IMR-90 (cell line): ENCODE data around the gene GLIS1. TPM values are rescaled to one million over a fixed set of nuclear protein-coding genes. Genes with fewer than 3 reads are reported as not detected.
A peak's percentile ranks its signal among the peaks of the same experiment; 100 is the strongest.

ENCODE experiments used
- ATAC-seq: fragments of 200-7000 bp; cut with Tn5 transposase; 2 replicates; pipeline ENCODE4 v1.9.1; 2020; ENCODE audit warnings: low read depth, mild to moderate bottlenecking, moderate library complexity
- BruUV-seq: library from RNA; stranded (reverse); fragments of 400-500 nt; replicated peaks from 2 replicates; lab custom pipeline; 2021; lab: Mats Ljungman, UMichigan
- CTCF ChIA-PET: fragments of 300-600 bp; formaldehyde crosslinking; extraction: SDS; loops from one replicate; lab custom pipeline; 2021; ENCODE audit warnings: antibody characterized with exemption; lab: Yijun Ruan, JAX
- POLR2A ChIA-PET: fragments of 300-600 bp; sonication (Branson Sonifier 250); formaldehyde crosslinking; loops from one replicate; lab custom pipeline; 2022; ENCODE audit warnings: antibody characterized with exemption; ENCODE audit not compliant: unreplicated experiment; lab: Charles Lee
- DNase-seq: peaks from one replicate; pipeline ENCODE4 v3.0.0; 2013
- H2AFZ ChIP-seq: replicated peaks from 2 replicates; pipeline ENCODE3; 2013; ENCODE audit warnings: low read length, mild to moderate bottlenecking; ENCODE audit not compliant: poor library complexity
- H2AK5ac ChIP-seq: 2 replicates; pipeline ENCODE4 v1.6.1; 2013; ENCODE audit warnings: low read depth, low read length, inconsistent platforms
- H2AK9ac ChIP-seq: replicated peaks from 2 replicates; pipeline ENCODE3; 2013; ENCODE audit warnings: mild to moderate bottlenecking, low read depth, low read length, moderate library complexity; ENCODE audit not compliant: poor library complexity
- H2BK120ac ChIP-seq: 2 replicates; pipeline ENCODE4 v1.6.1; 2013; ENCODE audit warnings: low read depth, low read length, inconsistent platforms
- H2BK15ac ChIP-seq: 3 replicates; pipeline ENCODE4 v1.6.1; 2013; ENCODE audit warnings: low read depth, low read length, inconsistent platforms
- H2BK20ac ChIP-seq: 2 replicates; pipeline ENCODE4 v1.6.1; 2013; ENCODE audit warnings: low read depth, mild to moderate bottlenecking, inconsistent platforms, low read length, moderate library complexity
- H2BK5ac ChIP-seq: 2 replicates; pipeline ENCODE4 v1.6.1; 2013; ENCODE audit warnings: mild to moderate bottlenecking, low read depth, low read length, inconsistent platforms; ENCODE audit not compliant: poor library complexity, severe bottlenecking
- H3K14ac ChIP-seq: replicated peaks from 2 replicates; pipeline ENCODE4 v1.6.1; 2013; ENCODE audit warnings: low read depth, low read length, inconsistent platforms
- H3K18ac ChIP-seq: 2 replicates; pipeline ENCODE4 v1.6.1; 2013; ENCODE audit warnings: low read depth, low read length, control low read depth
- H3K23ac ChIP-seq: 2 replicates; pipeline ENCODE4 v1.6.1; 2013; ENCODE audit warnings: low read depth, low read length, inconsistent platforms
- H3K27ac ChIP-seq: 2 replicates; pipeline ENCODE4 v1.5.1; 2013; ENCODE audit warnings: mild to moderate bottlenecking, control low read depth, low read length; ENCODE audit not compliant: insufficient read depth
- H3K27me3 ChIP-seq: 2 replicates; pipeline ENCODE4 v1.6.1; 2013; ENCODE audit warnings: low read length; ENCODE audit not compliant: control insufficient read depth, insufficient read depth
- H3K36me3 ChIP-seq: 2 replicates; pipeline ENCODE4 v1.6.1; 2013; ENCODE audit warnings: low read length, mixed read lengths; ENCODE audit not compliant: control insufficient read depth, insufficient read depth
- H3K4ac ChIP-seq: 2 replicates; pipeline ENCODE4 v1.6.1; 2013; ENCODE audit warnings: low read depth, low read length, inconsistent platforms
- H3K4me1 ChIP-seq: 2 replicates; pipeline ENCODE4 v1.6.1; 2013; ENCODE audit warnings: low read length, mixed read lengths; ENCODE audit not compliant: control insufficient read depth, insufficient read depth
- H3K4me2 ChIP-seq: 2 replicates; pipeline ENCODE4 v1.6.1; 2013; ENCODE audit warnings: low read depth, mild to moderate bottlenecking, control low read depth, low read length, moderate library complexity
- H3K4me3 ChIP-seq: 2 replicates; pipeline ENCODE4 v1.5.1; 2013; ENCODE audit warnings: low read depth, mild to moderate bottlenecking, control low read depth, low read length, moderate library complexity; ENCODE audit not compliant: insufficient read depth
- H3K56ac ChIP-seq: 2 replicates; pipeline ENCODE4 v1.6.1; 2013; ENCODE audit warnings: low read length, inconsistent platforms; ENCODE audit not compliant: insufficient read depth; ENCODE audit errors: extremely low read depth
- H3K79me1 ChIP-seq, 2 experiments: 2 replicates each; pipeline ENCODE4 v1.6.1; 2013; ENCODE audit warnings: low read length in 2 of 2, inconsistent platforms in 1 of 2, low read depth in 1 of 2
- H3K9ac ChIP-seq: 2 replicates; pipeline ENCODE4 v1.6.1; 2013; ENCODE audit warnings: low read depth, low read length, control low read depth
- H3K9me1 ChIP-seq: 2 replicates; pipeline ENCODE4 v1.6.1; 2013; ENCODE audit warnings: low read length, inconsistent platforms; ENCODE audit not compliant: insufficient read depth
- H3K9me3 ChIP-seq: 2 replicates; pipeline ENCODE4 v1.6.1; 2013; ENCODE audit warnings: low read length; ENCODE audit not compliant: control insufficient read depth, insufficient read depth
- H4K20me1 ChIP-seq: 2 replicates; pipeline ENCODE4 v1.6.1; 2013; ENCODE audit warnings: low read length, inconsistent platforms; ENCODE audit not compliant: insufficient read depth
- H4K5ac ChIP-seq: 2 replicates; pipeline ENCODE4 v1.6.1; 2013; ENCODE audit warnings: mild to moderate bottlenecking, low read depth, low read length, control low read depth
- H4K8ac ChIP-seq, 2 experiments: 2 replicates each; pipeline ENCODE4 v1.6.1; 2013; ENCODE audit warnings: low read depth in 2 of 2, low read length in 2 of 2, control low read depth in 1 of 2, inconsistent platforms in 1 of 2
- H4K91ac ChIP-seq: 2 replicates; pipeline ENCODE4 v1.6.1; 2013; ENCODE audit warnings: low read depth, low read length, inconsistent platforms; ENCODE audit not compliant: insufficient read depth
- BHLHE40 ChIP-seq: fragments of 150-350 bp; IDR thresholded peaks from 2 replicates; pipeline ENCODE4 v1.6.1; 2016; ENCODE audit warnings: mild to moderate bottlenecking, low read depth, low read length
- MAZ ChIP-seq: IDR thresholded peaks from 2 replicates; pipeline ENCODE4 v1.6.1; 2012; ENCODE audit warnings: low read depth, mild to moderate bottlenecking, low read length, improper control_type of control experiment, moderate library complexity, borderline replicate concordance
- MXI1 ChIP-seq: IDR thresholded peaks from 2 replicates; pipeline ENCODE4 v1.6.1; 2012; ENCODE audit warnings: low read depth, mild to moderate bottlenecking, low read length, moderate library complexity, borderline replicate concordance
- RAD21 ChIP-seq: IDR thresholded peaks from 2 replicates; pipeline ENCODE4 v1.6.1; 2012; ENCODE audit warnings: low read length, improper control_type of control experiment
- RFX5 ChIP-seq: IDR thresholded peaks from 2 replicates; pipeline ENCODE4 v1.8.0; 2012; ENCODE audit warnings: low read depth, mild to moderate bottlenecking, low read length, moderate library complexity
- SMC3 ChIP-seq: fragments of 150-350 bp; IDR thresholded peaks from 2 replicates; pipeline ENCODE4 v1.6.1; 2016; ENCODE audit warnings: low read depth, mild to moderate bottlenecking, antibody characterized with exemption, low read length, moderate library complexity
- WGBS, 2 experiments: methylation state at CpG; one replicate each; pipeline versions ENCODE4 v1.1.5 to v1.1.7; 2013; ENCODE audit warnings: missing lambda C conversion rate in 2 of 2; ENCODE audit not compliant: insufficient read length in 1 of 2; ENCODE audit errors: extremely low coverage in 2 of 2; 5-methylcytosine and 5-hydroxymethylcytosine counted together
- dilution Hi-C: fragments of 300-500 bp; cut with HindIII; formaldehyde crosslinking; loops from one replicate; pipeline ENCODE4 v1.14.3; 2018; ENCODE audit warnings: low sequenced_read_pairs; ENCODE audit not compliant: unreplicated experiment
- in situ Hi-C: fragments of 300-500 bp; cut with MboI; formaldehyde crosslinking; loops from 3 replicates; pipeline ENCODE4 v1.14.3; 2019; ENCODE audit warnings: low sequenced_read_pairs, inconsistent platforms, mixed read lengths
- intact Hi-C: fragments of 100-400 bp; cut with micrococcal nuclease; formaldehyde crosslinking; loops from 2 replicates; pipeline ENCODE4 v1.10.0; 2022
- polyA plus RNA-seq, 3 experiments: library from polyadenylated mRNA; depleted of rRNA; stranded (reverse); fragments of >200 nt; gene quantifications; 2 replicates each; pipeline ENCODE4 v1.2.3, GENCODE V29; 2012; ENCODE audit warnings: low replicate concordance in 1 of 3
- total RNA-seq: library from RNA; depleted of rRNA; stranded (reverse); fragments of >200 nt; gene quantifications from 2 replicates; pipeline ENCODE4 v1.2.3, GENCODE V29; 2012
- TF ChIP-seq, protein P1 (sequence below): fragments of 150-350 bp; IDR thresholded peaks from 2 replicates; pipeline ENCODE4 v1.6.1; 2017; ENCODE audit warnings: mild to moderate bottlenecking, antibody characterized with exemption, low read length, low read depth

Gene GLIS1
- total and polyA plus RNA-seq, 2 of the 4 experiments (the other 2 are of a cell fraction): 0.18 to 2.3 TPM

GRCh38 chr1:53526451-53527101 is 212.4 kb downstream of the GLIS1 start:
- Histone ChIP-seq H2BK20ac (peak overlapping the region; percentile 69), H4K5ac (peak overlapping the region; percentile 56; the same call in 1 of the 2 replicates), H3K4me2 (peak overlapping the region; percentile 27; the same call in 1 of the 2 replicates), H4K20me1 (no peaks in the 10 kb centered on the region), H3K56ac (no peak overlapping the region), H4K91ac (peak overlapping the region; percentile 77), H3K4ac (peak overlapping the region; percentile 92), H2AK5ac (peak overlapping the region; percentile 63), H4K8ac (peak overlapping the region; percentile 59 to 68; a peak in 3 of 4 replicates), H2BK120ac (peak overlapping the region; percentile 76), H3K18ac (peak overlapping the region; percentile 71; the same call in 1 of the 2 replicates), H3K27me3 (no peaks in the 10 kb centered on the region), H2AFZ (peak overlapping the region; percentile 80), H3K4me1 (peaks cover 16% of the 10 kb centered on the region), H3K27ac (peak overlapping the region; percentile 50), H2AK9ac (peak overlapping the region; percentile 87), H3K9me1 (peaks cover 7% of the 10 kb centered on the region), H3K9me3 (no peaks in the 10 kb centered on the region), H3K79me1 (no peaks in the 10 kb centered on the region; a peak in 1 of 4 replicates), H3K23ac (no peak overlapping the region), H3K4me3 (no peak overlapping the region), H2BK15ac (peak overlapping the region; percentile 30; the same call in 1 of the 3 replicates), H3K36me3 (no peaks in the 10 kb centered on the region; the same call in 1 of the 2 replicates), H3K9ac (0 out of 2 replicates have a peak overlapping the region, but pooled peaks have one; percentile 0), H2BK5ac (peak overlapping the region; percentile 69), H3K14ac (peak overlapping the region; percentile 75)
- intact Hi-C loops (no loop called here), dilution Hi-C loops (no loop called here), in situ Hi-C loops (no loop called here)
- TF ChIP-seq MAZ (peak; percentile 20; the same call in 1 of the 2 replicates), MXI1 (peak; percentile 85; the same call in 1 of the 2 replicates), SMC3 (no peak), RAD21 (peak; percentile 12; the same call in 1 of the 2 replicates), RFX5 (no peak), BHLHE40 (peak; percentile 61)
- TF ChIP-seq, protein P1, sequence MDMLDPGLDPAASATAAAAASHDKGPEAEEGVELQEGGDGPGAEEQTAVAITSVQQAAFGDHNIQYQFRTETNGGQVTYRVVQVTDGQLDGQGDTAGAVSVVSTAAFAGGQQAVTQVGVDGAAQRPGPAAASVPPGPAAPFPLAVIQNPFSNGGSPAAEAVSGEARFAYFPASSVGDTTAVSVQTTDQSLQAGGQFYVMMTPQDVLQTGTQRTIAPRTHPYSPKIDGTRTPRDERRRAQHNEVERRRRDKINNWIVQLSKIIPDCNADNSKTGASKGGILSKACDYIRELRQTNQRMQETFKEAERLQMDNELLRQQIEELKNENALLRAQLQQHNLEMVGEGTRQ: peak; percentile 72
- ChIA-PET CTCF (interaction anchor here (0.6 to 0.9 kb wide), 2 partner anchors 227 to 616 kb away, joined by 3 to 5 read pairs; no protein-coding TSS in a partner anchor), POLR2A (no interaction called here)
- ATAC-seq (peak; percentile 97), DNase-seq (peak; percentile 88)
- no TSS peak for BruUV-seq
- 28% methylated on average over 18 of the region's 29 CpGs; no CpG with 5 or more reads in 1 of the 2 experiments for WGBS, 2 experiments
